PC-3 (cell line): ENCODE measurements around the gene SLC2A4RG. TPM values are rescaled to one million over a fixed set of nuclear protein-coding genes. Genes with fewer than 3 reads are reported as not detected.
"Not testable (repeated sequence)": the region's sequence is repeated elsewhere in the genome, so short reads cannot be mapped to it uniquely, and the experiment has no call there.

ENCODE experiments used
- ATAC-seq: fragments of 200-7000 bp; cut with Tn5 transposase; 2 replicates; pipeline ENCODE4 v1.9.1; 2020; ENCODE audit warnings: mild to moderate bottlenecking, moderate library complexity
- BruUV-seq: library from RNA; stranded (reverse); fragments of 400-500 nt; replicated peaks from 2 replicates; lab custom pipeline; 2021; lab: Mats Ljungman, UMichigan
- CTCF ChIA-PET: fragments of 300-600 bp; sonication (Branson Sonifier 250); formaldehyde crosslinking; loops from one replicate; lab custom pipeline; 2022; ENCODE audit warnings: antibody characterized with exemption; lab: Charles Lee
- POLR2A ChIA-PET: fragments of 300-600 bp; sonication (Branson Sonifier 250); formaldehyde crosslinking; loops from one replicate; lab custom pipeline; 2022; ENCODE audit warnings: antibody characterized with exemption; ENCODE audit not compliant: unreplicated experiment; lab: Charles Lee
- DNase-seq: peaks from one replicate; pipeline ENCODE4 v3.0.0-alpha.2; 2015
- H2AFZ ChIP-seq: fragments of 300-600 bp; sonication (generic); 2 replicates; pipeline ENCODE4 v1.6.0; 2016; ENCODE audit warnings: antibody characterized with exemption, low read length
- H3F3A ChIP-seq: fragments of 300-600 bp; sonication (generic); one replicate; pipeline ENCODE4 v1.6.0; 2017; ENCODE audit warnings: antibody characterized with exemption, low read length, control low read depth, mild to moderate bottlenecking; ENCODE audit not compliant: unreplicated experiment
- H3K27ac ChIP-seq: fragments of 300-600 bp; sonication (generic); 2 replicates; pipeline ENCODE4 v1.5.1; 2016; ENCODE audit warnings: mild to moderate bottlenecking, low read length
- H3K27me3 ChIP-seq: fragments of 300-600 bp; sonication (generic); 2 replicates; pipeline ENCODE4 v1.6.1; 2016; ENCODE audit warnings: low read length, mixed read lengths
- H3K36me3 ChIP-seq: fragments of 300-600 bp; sonication (generic); 2 replicates; pipeline ENCODE4 v1.6.1; 2016; ENCODE audit warnings: low read depth, mixed run types, low read length, mixed read lengths
- H3K4me1 ChIP-seq: fragments of 300-600 bp; sonication (generic); 2 replicates; pipeline ENCODE4 v1.5.1; 2016; ENCODE audit warnings: low read length; ENCODE audit not compliant: insufficient read depth
- H3K4me2 ChIP-seq: fragments of 300-600 bp; sonication (generic); 2 replicates; pipeline ENCODE4 v1.6.0; 2016; ENCODE audit warnings: low read length
- H3K4me3 ChIP-seq: fragments of 300-600 bp; sonication (generic); 2 replicates; pipeline ENCODE4 v1.5.1; 2016; ENCODE audit warnings: mild to moderate bottlenecking, low read length, mixed read lengths
- H3K79me2 ChIP-seq: fragments of 300-600 bp; sonication (generic); 2 replicates; pipeline ENCODE4 v1.6.1; 2017; ENCODE audit warnings: low read length, mixed read lengths
- H3K9ac ChIP-seq: fragments of 300-600 bp; sonication (generic); 2 replicates; pipeline ENCODE4 v1.6.0; 2016; ENCODE audit warnings: mild to moderate bottlenecking, low read length
- H3K9me2 ChIP-seq: fragments of 300-600 bp; sonication (generic); replicated peaks from 2 replicates; pipeline ENCODE4 v1.6.1; 2016; ENCODE audit warnings: mixed run types, low read length, mixed read lengths
- H3K9me3 ChIP-seq: fragments of 300-600 bp; sonication (generic); 2 replicates; pipeline ENCODE4 v1.6.1; 2016; ENCODE audit warnings: low read length, mixed read lengths
- H4K20me1 ChIP-seq: fragments of 300-600 bp; sonication (generic); 2 replicates; pipeline ENCODE4 v1.6.1; 2016; ENCODE audit warnings: low read length, mixed read lengths
- CTCF ChIP-seq: fragments of 300-600 bp; sonication (generic); conservative IDR thresholded peaks from 2 replicates; pipeline ENCODE4 v1.5.1; 2017; ENCODE audit warnings: antibody characterized with exemption, low read depth, mild to moderate bottlenecking, low read length
- EZH2 ChIP-seq: fragments of 300-600 bp; sonication (generic); IDR thresholded peaks from one replicate; pipeline ENCODE4 v1.6.1; 2017; ENCODE audit warnings: antibody characterized with exemption, mild to moderate bottlenecking, low read length; ENCODE audit not compliant: unreplicated experiment
- EZH2phosphoT487 ChIP-seq: fragments of 300-600 bp; sonication (generic); IDR thresholded peaks from 2 replicates; pipeline ENCODE4 v1.6.1; 2018; ENCODE audit warnings: mild to moderate bottlenecking, antibody characterized with exemption, low read length, borderline replicate concordance
- intact Hi-C: fragments of 100-400 bp; cut with micrococcal nuclease; formaldehyde crosslinking; loops from 2 replicates; pipeline ENCODE4 v1.9.0; 2023
- total RNA-seq: library from RNA; depleted of rRNA; stranded (reverse); fragments of >200 nt; gene quantifications from 2 replicates; pipeline ENCODE4 v1.2.3, GENCODE V29; 2014

SLC2A4RG gene
- total RNA-seq, 1 experiment from 2014 or later, result 116 TPM

GRCh38 chr20:63730189-63730733 is 9.3 kb upstream of the SLC2A4RG start:
- BruUV-seq, H4K20me1 ChIP-seq, H3K4me1 ChIP-seq, POLR2A ChIA-PET, intact Hi-C loops, H3K9me3 ChIP-seq, H3K27ac ChIP-seq, ATAC-seq, H3K9me2 ChIP-seq, CTCF ChIA-PET, DNase-seq, H3K9ac ChIP-seq, H3K36me3 ChIP-seq, H3K4me3 ChIP-seq, H3K4me2 ChIP-seq, H3F3A ChIP-seq, H2AFZ ChIP-seq, H3K27me3 ChIP-seq: not testable (repeated sequence)
- peaks cover 45% of the 10 kb centered on the region for H3K79me2 ChIP-seq

- Histone ChIP-seq H3K9me3 (no peaks in the 10 kb centered on the region), H3F3A (no peaks in the 10 kb centered on the region), H3K27me3 (no peaks in the 10 kb centered on the region), H3K79me2 (peaks cover 39% of the 10 kb centered on the region), H3K4me2 (no peak overlapping the region), H3K36me3 (no peaks in the 10 kb centered on the region; the same call in 1 of the 2 replicates), H3K4me3 (no peak overlapping the region), H4K20me1 (no peaks in the 10 kb centered on the region), H3K27ac (no peak overlapping the region), H3K9ac (no peak overlapping the region), H3K9me2 (no peaks in the 10 kb centered on the region), H3K4me1 (no peaks in the 10 kb centered on the region), H2AFZ (no peak overlapping the region)
- ATAC-seq (no peak), DNase-seq (no peak)
- BruUV-seq, result no TSS peak
- ChIA-PET CTCF (no interaction called here), POLR2A (no interaction called here)
- intact Hi-C loops, result no loop called here
- no peak for TF ChIP-seq CTCF
- TF ChIP-seq EZH2, result no peak
- no peak for TF ChIP-seq EZH2phosphoT487
These were observed 8.2 kb upstream of the SLC2A4RG start for GRCh38 chr20:63731410-63731809.

- Histone ChIP-seq H3K9me3 (no peaks in the 10 kb centered on the region), H4K20me1 (no peaks in the 10 kb centered on the region), H3K4me1 (no peaks in the 10 kb centered on the region), H3K79me2 (peaks cover 29% of the 10 kb centered on the region), H3F3A (no peaks in the 10 kb centered on the region), H3K36me3 (no peaks in the 10 kb centered on the region; the same call in 1 of the 2 replicates), H3K9me2 (no peaks in the 10 kb centered on the region), H3K4me3 (no peak overlapping the region), H3K4me2 (no peak overlapping the region), H2AFZ (no peak overlapping the region), H3K27me3 (no peaks in the 10 kb centered on the region), H3K9ac (no peak overlapping the region), H3K27ac (no peak overlapping the region)
- no peak for ATAC-seq
- POLR2A ChIA-PET, result no interaction called here
- CTCF ChIA-PET, result no interaction called here
- intact Hi-C loops, result no loop called here
- DNase-seq, result no peak
- TF ChIP-seq CTCF, result no peak
- TF ChIP-seq EZH2phosphoT487, result no peak
- TF ChIP-seq EZH2, result no peak
- BruUV-seq, result no TSS peak
These were observed 7.2 kb upstream of the SLC2A4RG start for GRCh38 chr20:63732118-63733095.
